Islet precursor cell (in vitro differentiated cells): ENCODE measurements around the gene ESD.
"Not testable (repeated sequence)": the region's sequence is repeated elsewhere in the genome, so short reads cannot be mapped to it uniquely, and the experiment has no call there.

ENCODE experiments used
- DNase-seq: peaks from one replicate; pipeline ENCODE4 v3.0.0-alpha.2; 2018

Gene ESD

GRCh38 chr13:46796515-46797474 is at the start of gene ESD:
Gene ESD, minus strand, starts transcription at chr13:46797161. Its CDS starts 5,748 bp downstream, at chr13:46791413.
- peak; percentile 94 for DNase-seq

GRCh38 chr13:46846726-46847125 is 49.8 kb upstream of the ESD start:
- no peak for DNase-seq

DNA sequence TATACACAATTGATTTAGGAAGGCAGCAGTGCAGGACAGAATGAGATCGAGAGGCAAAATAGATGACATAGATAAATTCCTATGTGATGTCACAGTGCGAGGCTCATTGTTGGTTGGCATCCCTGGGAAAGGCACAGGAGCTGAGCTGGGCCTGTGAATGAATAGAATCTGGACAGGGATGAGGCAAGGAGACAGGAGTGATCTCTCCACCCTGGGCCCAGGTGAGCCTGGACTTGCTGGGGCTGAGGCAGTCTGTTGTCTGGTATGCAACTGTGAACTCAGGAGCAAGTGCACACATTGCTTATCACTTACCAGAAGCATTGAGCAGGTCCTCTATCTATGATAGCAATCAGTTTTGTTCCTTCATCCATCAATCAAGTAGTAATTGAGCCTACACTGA is 48.2 kb upstream of the ESD start:
- DNase-seq: peak; percentile 72

DNA sequence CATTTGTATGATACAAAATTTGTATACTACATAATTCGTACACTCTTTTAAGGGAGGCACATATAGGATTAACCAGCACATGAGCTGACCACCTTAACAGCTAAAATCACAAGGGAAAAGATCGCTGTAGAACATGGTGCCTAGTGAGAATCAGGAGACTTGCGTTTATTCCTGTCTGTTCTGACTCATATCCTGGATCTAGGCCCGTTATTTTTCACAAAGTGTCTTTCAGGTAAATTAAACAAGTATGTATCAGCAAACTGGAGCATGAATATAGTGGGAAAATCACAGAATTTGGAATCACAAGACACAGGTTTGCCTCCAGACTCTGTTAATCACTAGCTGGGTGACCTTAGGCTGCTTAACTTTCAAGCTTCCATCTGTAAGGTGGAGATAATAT is 47.5 kb upstream of the ESD start:
- DNase-seq: no peak

DNA sequence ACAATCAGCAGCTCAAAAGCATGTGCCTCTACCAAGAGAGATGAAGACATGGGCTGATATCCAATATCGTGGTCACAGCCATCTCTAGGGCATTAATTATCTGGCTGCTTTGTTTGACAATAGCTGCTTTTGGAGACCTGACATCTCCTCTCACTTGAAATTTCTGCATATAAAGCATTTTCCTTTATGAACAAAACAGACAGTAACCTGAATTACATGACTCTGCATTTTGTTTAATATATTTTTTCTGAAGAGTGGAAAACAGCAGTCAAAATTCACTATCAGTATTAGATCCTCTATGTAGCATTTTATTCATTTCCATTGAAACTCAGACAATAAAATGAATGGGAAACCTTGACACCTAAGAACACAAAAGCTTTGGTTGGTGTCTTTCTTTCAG is 42.4 kb upstream of the ESD start:
- no peak for DNase-seq

DNA sequence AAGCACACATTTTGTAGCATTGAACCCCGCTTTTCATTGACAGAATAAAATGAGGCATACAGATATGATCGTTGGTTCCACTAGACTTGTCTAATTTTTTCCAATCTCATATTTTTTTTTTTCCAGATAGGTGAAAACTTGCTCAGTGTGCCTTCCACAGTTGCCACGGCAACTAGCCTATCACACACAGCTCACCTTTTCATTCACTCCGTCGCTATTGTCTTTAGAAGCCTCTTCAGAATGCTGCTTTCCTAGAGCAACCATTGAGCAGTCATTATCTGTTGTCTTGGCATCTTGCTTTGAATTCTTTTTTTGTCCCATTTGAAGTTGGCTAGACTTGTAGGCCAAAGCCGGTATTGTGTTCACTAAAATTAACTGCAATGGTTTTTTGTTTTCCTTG is 37.7 kb upstream of the ESD start:
- DNase-seq: no peak

- DNase-seq: no peak
These were observed 34.7 kb upstream of the ESD start for GRCh38 chr13:46831588-46832194.

DNA sequence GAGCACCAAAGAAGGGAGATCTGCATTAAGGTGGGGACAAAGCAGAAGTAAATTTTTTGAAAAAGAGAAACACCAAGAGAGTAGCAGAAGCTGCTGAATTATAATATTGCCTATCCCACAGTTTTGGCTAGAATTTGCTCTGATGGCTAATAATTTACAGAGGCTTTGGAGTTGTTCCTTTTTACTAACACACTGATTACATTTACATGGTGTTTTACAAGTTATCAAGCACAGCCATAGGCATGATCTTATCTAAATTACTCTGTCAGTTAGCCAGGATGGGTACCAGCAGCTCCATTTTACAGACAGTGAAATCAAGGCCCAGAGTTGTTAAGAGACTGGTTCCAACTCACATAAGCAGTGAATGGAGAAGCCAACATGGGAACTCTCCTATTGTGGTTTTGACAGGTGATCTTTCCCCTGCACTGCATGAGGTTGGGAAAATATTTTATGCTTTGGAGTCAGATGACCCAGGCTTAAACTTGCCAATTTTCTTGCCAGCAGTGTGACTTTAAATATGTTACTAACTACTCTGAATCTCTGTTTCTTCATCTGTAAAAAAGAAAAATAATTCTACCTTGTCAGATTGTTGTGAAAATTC is 33.5 kb upstream of the ESD start:
- no peak for DNase-seq

- DNase-seq: no peak
These were observed 25.6 kb upstream of the ESD start for GRCh38 chr13:46822551-46822950.

- no peak for DNase-seq
These were observed 21.0 kb upstream of the ESD start for GRCh38 chr13:46817838-46818476.

GRCh38 chr13:46817095-46817494 is 20.1 kb upstream of the ESD start:
- DNase-seq: no peak

DNA sequence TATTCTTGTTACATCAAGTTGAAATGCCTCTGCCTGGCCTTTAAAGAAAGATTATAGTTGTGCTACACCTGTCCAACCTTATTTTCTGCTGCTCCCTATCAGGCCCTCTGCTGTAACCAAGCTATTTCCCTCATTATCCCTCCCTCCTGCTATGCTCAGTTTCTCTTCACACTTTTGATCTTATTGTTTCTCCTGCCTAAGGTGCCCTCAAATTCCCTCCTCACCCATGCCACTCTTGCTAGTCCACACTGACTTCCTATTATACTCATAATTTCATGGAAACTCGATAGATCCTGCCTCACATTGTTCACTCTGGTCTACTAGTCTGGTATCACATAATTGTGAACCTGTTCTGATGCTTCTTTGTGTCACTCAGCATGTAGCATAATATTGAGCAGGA is 19.4 kb upstream of the ESD start:
- no peak for DNase-seq

DNA sequence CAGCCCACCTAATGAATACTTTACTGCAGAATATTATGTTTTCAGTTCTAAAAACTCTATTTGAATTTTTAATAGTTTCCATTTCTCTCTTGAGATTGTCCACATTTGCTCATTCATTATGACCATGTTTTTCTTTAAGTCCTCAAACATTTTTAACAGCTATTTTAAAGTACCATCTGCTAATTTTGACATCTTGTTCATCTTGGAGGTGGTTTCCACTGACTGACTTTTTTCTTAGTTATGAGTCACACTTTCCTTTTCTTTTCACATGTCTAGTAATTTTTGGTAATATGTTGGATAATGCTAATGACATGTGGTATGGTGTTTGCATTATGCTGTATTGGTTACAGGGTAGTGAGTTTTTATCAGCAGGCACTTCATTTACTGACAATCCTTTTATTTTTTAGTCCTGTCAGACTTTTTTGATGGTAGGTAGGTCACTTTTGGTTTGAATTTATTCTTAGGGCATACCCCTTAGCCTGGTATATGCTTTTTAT is 15.4 kb upstream of the ESD start:
- no peak for DNase-seq

DNA sequence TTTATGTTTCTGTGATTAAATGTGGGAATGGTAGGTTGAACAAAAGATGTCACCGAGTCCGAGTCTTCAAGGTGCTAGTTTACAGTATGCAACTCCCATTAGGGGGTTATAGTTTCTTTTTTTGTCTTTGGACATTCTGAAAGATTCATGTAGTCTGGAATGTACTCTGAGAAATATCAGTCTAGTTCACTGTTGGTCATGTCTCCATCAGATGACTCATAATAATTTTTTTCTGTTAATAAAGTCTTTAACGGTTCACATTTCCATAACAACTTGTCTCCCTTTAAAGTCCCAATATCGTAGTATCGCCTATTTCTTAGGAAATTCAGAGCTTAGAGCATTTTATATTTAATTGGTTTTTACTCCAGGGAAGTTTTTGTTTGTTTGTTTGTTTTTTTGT is 13.5 kb upstream of the ESD start:
- no peak for DNase-seq

DNA sequence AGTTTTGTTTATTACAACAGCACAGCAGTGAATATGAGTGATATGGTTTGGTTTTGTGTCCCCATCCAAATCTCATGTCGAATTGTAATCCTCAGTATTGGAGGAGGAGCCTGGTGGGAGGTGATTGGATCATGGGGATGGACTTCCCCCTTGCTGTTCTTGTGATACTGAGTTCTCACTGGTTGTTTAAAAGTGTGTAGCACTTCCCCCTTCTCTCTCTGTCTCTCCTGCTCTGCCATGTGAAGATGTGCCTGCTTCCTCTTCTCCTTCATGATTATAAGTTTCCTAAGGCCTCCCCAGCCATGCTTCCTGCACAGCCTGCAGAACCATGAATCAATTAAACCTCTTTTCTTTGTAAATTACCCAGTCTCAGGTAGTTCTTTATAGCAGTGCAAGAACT is 8.0 kb upstream of the ESD start:
- DNase-seq: not testable (repeated sequence)

GRCh38 chr13:46804391-46804815 is 7.4 kb upstream of the ESD start:
- peak; percentile 91 for DNase-seq

DNA sequence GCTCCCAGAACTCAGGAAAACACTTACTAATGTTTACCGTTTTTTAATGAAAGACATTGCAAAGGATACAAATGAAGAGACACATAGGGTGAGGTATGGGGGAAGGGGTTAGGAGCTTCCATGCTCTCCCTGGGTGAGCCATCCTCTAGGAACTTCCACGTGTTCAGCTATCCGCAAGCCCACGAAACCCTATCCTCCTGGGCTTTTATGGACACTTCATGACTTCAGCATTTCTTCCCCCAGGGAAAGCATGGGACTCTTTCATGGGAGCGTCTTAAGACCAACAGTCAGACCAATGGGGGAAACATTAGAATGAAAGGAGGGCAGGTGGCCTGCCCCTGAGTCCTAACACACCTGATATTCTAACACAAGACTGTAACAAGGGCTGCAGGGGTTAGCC is 6.6 kb upstream of the ESD start:
- peak; percentile 50 for DNase-seq

DNA sequence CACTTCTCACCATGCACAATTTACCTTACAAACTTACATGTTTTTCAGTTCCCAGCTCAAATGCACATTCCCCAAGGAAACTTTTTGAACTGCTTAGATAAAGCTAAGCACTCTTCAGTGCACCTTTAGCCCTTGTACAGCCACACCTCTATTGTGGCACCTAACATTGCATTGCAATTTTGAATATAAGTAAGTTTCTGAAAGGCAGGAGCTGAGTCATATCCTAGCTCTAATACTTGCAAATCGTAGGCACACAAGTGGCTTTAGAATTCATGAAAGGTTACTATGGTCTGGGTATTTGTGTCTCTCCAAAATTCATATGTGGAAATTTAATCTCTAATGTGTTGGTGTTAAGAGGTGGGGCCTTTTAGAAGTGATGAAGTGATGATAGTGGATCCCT is 4.9 kb upstream of the ESD start:
- DNase-seq: no peak

DNA sequence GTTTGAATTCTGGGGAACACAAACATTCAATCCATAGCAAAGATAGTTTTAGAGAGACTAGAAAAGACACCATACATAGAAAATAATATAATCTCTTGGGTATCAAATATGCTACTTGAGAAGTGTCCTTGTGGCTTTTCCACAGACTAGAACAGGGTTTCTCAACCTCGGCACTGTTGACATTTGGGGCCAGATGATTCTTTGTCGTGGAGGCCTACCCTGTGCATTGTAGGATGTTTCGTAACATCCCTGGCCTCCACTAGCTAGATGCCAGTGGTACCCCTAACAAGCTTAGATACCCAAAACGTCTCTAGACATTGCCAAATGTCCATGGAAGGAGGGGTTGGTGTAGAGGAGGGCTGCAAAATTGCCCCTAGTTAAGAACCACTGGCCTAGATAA is 2.2 kb upstream of the ESD start:
- no peak for DNase-seq

- no peak for DNase-seq
These were observed 708 bp upstream of the ESD start for GRCh38 chr13:46797501-46798237.

- DNase-seq: no peak
These were observed 839 bp downstream of the ESD start for GRCh38 chr13:46796129-46796514.

- no peak for DNase-seq
These were observed 1.6 kb downstream of the ESD start for GRCh38 chr13:46795321-46795720.

DNA sequence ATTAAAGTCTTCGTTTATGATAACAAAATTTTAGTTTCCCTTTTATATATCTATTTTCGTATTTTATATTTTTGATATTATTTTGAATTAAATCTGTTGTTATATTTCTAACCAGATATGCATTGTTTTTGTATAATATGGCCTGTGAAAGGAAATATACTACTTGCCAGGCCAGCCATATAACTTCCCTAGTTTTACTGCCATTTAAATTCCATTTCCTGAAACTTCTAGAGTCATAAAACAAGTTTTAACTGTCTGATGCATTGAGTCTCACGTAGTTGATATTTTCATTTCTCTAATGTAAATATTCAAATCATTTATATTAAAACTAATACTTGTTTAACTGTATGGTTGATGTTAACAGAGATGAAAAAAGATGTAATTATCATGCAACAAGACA is 13.5 kb downstream of the ESD start:
- DNase-seq: no peak
